ENCODE data around the gene HSPB8.

- no peak for TF ChIP-seq EZH2 (IDR thresholded peaks at IDR 0.05)
- no peak for TF ChIP-seq POLR2AphosphoS5 (IDR thresholded peaks at IDR 0.05; ENCODE audit: borderline replicate concordance, low read depth, low read length)
These were observed 7.4 kb upstream of the HSPB8 start for GRCh38 chr12:119171291-119171690.
